CD14-positive monocyte (primary cell): ENCODE measurements around the gene FRY. TPM values are rescaled to one million over a fixed set of nuclear protein-coding genes. Genes with fewer than 3 reads are reported as not detected.

Experiments
- DNase-seq, 3 donors: peaks; one replicate each; pipeline ENCODE4 v3.0.0-alpha.2; 2011 to 2022
- H2AFZ ChIP-seq: 2 replicates; pipeline ENCODE4 v1.6.0; 2012; ENCODE audit warnings: mild to moderate bottlenecking, low read depth, low read length, inconsistent platforms; ENCODE audit not compliant: insufficient read depth, poor library complexity, severe bottlenecking
- H3K27ac ChIP-seq, 2 donors: 1 replicate in 1 of 2; 2 replicates in 1 of 2; pipeline ENCODE4 v1.5.1; 2012 to 2013; ENCODE audit warnings: low read length in 2 of 2, control low read depth in 1 of 2, inconsistent platforms in 1 of 2, low read depth in 1 of 2, mild to moderate bottlenecking in 1 of 2
- H3K27me3 ChIP-seq, 2 donors: one replicate each; pipeline versions ENCODE4 v1.6.0 to v1.6.1; 2011 to 2013; ENCODE audit warnings: low read length in 2 of 2; ENCODE audit not compliant: control insufficient read depth in 2 of 2, insufficient read depth in 2 of 2
- H3K36me3 ChIP-seq, 2 donors: replicated peaks in 1 of 2; 1 replicate in 1 of 2; 2 replicates in 1 of 2; pipeline versions ENCODE4 v1.5.1 to v1.6.1; 2012 to 2013; ENCODE audit warnings: low read length in 2 of 2, control low read depth in 1 of 2, inconsistent platforms in 1 of 2, mild to moderate bottlenecking in 1 of 2; ENCODE audit not compliant: insufficient read depth in 2 of 2, control insufficient read depth in 1 of 2
- H3K4me1 ChIP-seq, 2 donors: 1 replicate in 1 of 2; 2 replicates in 1 of 2; pipeline versions ENCODE4 v1.5.1 to v1.6.1; 2012 to 2013; ENCODE audit warnings: low read length in 2 of 2, control low read depth in 1 of 2, inconsistent platforms in 1 of 2, mild to moderate bottlenecking in 1 of 2, moderate library complexity in 1 of 2; ENCODE audit not compliant: insufficient read depth in 2 of 2, control insufficient read depth in 1 of 2
- H3K4me2 ChIP-seq: replicated peaks from 2 replicates; pipeline ENCODE3; 2012; ENCODE audit warnings: low read length, moderate library complexity, mild to moderate bottlenecking; ENCODE audit not compliant: poor library complexity, severe bottlenecking; ENCODE audit errors: extremely low read depth
- H3K4me3 ChIP-seq, 3 experiments: fragments of 200-600 bp in 1 of 3; sonication (generic) in 1 of 3; replicated peaks in 1 of 3; 1 replicate in 2 of 3; 2 replicates in 1 of 3; pipeline ENCODE4 v1.5.1; 2011 to 2013; ENCODE audit warnings: low read length in 3 of 3, mild to moderate bottlenecking in 3 of 3, control low read depth in 2 of 3, low read depth in 2 of 3, inconsistent platforms in 1 of 3, moderate library complexity in 1 of 3
- H3K79me2 ChIP-seq: 2 replicates; pipeline ENCODE4 v1.6.0; 2012; ENCODE audit warnings: mild to moderate bottlenecking, control low read depth, inconsistent platforms, low read length, moderate library complexity; ENCODE audit not compliant: insufficient read depth
- H3K9ac ChIP-seq: 2 replicates; pipeline ENCODE4 v1.6.0; 2017; ENCODE audit warnings: low read length, mild to moderate bottlenecking; ENCODE audit not compliant: insufficient read depth, poor library complexity, severe bottlenecking
- H3K9me3 ChIP-seq, 2 donors: replicated peaks in 1 of 2; 1 replicate in 1 of 2; 2 replicates in 1 of 2; pipeline versions ENCODE4 v1.5.1 to v1.6.1; 2012 to 2013; ENCODE audit warnings: low read length in 2 of 2, control low read depth in 1 of 2; ENCODE audit not compliant: control insufficient read depth in 1 of 2, insufficient read depth in 1 of 2
- H4K20me1 ChIP-seq: 2 replicates; pipeline ENCODE4 v1.6.0; 2012; ENCODE audit warnings: mild to moderate bottlenecking, low read length, control low read depth, moderate library complexity; ENCODE audit not compliant: insufficient read depth
- H3K27ac Mint-ChIP-seq, 7 donors: one replicate each; pipeline ENCODE4 v1.8.0; 2020; ENCODE audit warnings: mild to moderate bottlenecking in 7 of 7, mixed read lengths in 7 of 7, moderate library complexity in 6 of 7, inconsistent platforms in 2 of 7
- H3K27me3 Mint-ChIP-seq, 3 donors: one replicate each; pipeline ENCODE4 v1.8.0; 2021 to 2022; ENCODE audit warnings: low read depth in 3 of 3, mild to moderate bottlenecking in 3 of 3, mixed read lengths in 3 of 3, moderate library complexity in 3 of 3, inconsistent platforms in 1 of 3
- H3K36me3 Mint-ChIP-seq, 2 donors: one replicate each; pipeline ENCODE4 v1.8.0; 2020; ENCODE audit warnings: mixed read lengths in 2 of 2, inconsistent platforms in 1 of 2, mild to moderate bottlenecking in 1 of 2
- H3K4me1 Mint-ChIP-seq: one replicate; pipeline ENCODE4 v1.8.0; 2020; ENCODE audit warnings: mild to moderate bottlenecking, mixed read lengths
- H3K4me3 Mint-ChIP-seq, 2 donors: one replicate each; pipeline ENCODE4 v1.8.0; 2020; ENCODE audit warnings: mild to moderate bottlenecking in 2 of 2, mixed read lengths in 2 of 2, moderate library complexity in 1 of 2
- H3K9me3 Mint-ChIP-seq, 7 donors: one replicate each; pipeline ENCODE4 v1.8.0; 2020 to 2022; ENCODE audit warnings: mixed read lengths in 7 of 7, mild to moderate bottlenecking in 6 of 7, moderate library complexity in 6 of 7, inconsistent platforms in 2 of 7
- CTCF ChIP-seq: fragments of 200-600 bp; IDR thresholded peaks from one replicate; pipeline ENCODE4 v1.8.0; 2022; ENCODE audit warnings: antibody characterized with exemption, mild to moderate bottlenecking
- WGBS: methylation state at CpG from one replicate; pipeline ENCODE4 v1.1.5; 2013; ENCODE audit warnings: missing lambda C conversion rate; ENCODE audit not compliant: insufficient coverage; 5-methylcytosine and 5-hydroxymethylcytosine counted together
- intact Hi-C, 2 donors: fragments of 100-400 bp; cut with micrococcal nuclease; formaldehyde crosslinking; loops; one replicate each; pipeline versions ENCODE4 v1.15.0 to v1.15.1; 2023
- polyA plus RNA-seq, 3 donors: library from polyadenylated mRNA; depleted of rRNA in 1 of 3; unstranded in 2 of 3; stranded (reverse) in 1 of 3; fragments of 300-500 nt in 2 of 3; fragments of >200 nt in 1 of 3; fragmentation: Illumina TruSeq in 2 of 3; gene quantifications; 1 replicate in 2 of 3; 2 replicates in 1 of 3; pipeline ENCODE4 v1.2.3, GENCODE V29; 2012 to 2021

The FRY gene
- polyA plus RNA-seq, 3 donors: 3.9 to 31.8 (median 5.0) TPM

DNA sequence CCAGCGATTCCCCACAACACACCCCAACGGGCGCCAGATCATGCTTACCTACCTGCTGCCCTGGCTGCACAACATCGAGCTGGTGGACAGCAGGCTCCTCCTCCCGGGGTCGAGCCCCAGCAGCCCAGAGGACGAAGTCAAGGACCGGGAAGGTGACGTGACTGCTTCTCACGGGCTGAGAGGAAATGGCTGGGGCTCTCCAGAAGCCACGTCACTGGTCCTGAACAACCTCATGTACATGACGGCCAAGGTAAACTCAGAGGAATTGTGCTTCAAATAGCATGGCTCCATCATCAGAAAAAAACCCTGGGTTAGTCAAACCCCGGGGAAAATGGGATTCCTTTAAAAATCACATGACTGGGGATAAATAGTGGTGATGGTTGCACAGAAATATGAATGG lies 177.3 kb downstream of the FRY start:
- H3K79me2 ChIP-seq: no peaks in the 10 kb centered on the region
- H3K9me3 ChIP-seq: no peaks in the 10 kb centered on the region
- H4K20me1 ChIP-seq: no peaks in the 10 kb centered on the region
- H3K27ac ChIP-seq: no peak overlapping the region
- Mint-ChIP-seq H3K4me3 (no peak overlapping the region), H3K27me3 (no peaks in the 10 kb centered on the region), H3K27ac (peak overlapping the region in 1 of 7 donors; percentile 68), H3K36me3 (peaks cover 80 to 92% of the 10 kb centered on the region in 2 donors), H3K4me1 (no peaks in the 10 kb centered on the region), H3K9me3 (no peaks in the 10 kb centered on the region)
- no peak for DNase-seq
- no peak overlapping the region for H3K9ac ChIP-seq
- H3K4me1 ChIP-seq: no peaks in the 10 kb centered on the region
- peaks cover 92 to 100% of the 10 kb centered on the region in 2 donors for H3K36me3 ChIP-seq
- no peak for TF ChIP-seq CTCF
- no peak overlapping the region for H3K4me3 ChIP-seq
- intact Hi-C loops: no loop called here
- no peak overlapping the region for H2AFZ ChIP-seq
- H3K4me2 ChIP-seq: no peak overlapping the region
- no peaks in the 10 kb centered on the region for H3K27me3 ChIP-seq
- WGBS: 96% methylated on average over 11 of the region's 13 CpGs

DNA sequence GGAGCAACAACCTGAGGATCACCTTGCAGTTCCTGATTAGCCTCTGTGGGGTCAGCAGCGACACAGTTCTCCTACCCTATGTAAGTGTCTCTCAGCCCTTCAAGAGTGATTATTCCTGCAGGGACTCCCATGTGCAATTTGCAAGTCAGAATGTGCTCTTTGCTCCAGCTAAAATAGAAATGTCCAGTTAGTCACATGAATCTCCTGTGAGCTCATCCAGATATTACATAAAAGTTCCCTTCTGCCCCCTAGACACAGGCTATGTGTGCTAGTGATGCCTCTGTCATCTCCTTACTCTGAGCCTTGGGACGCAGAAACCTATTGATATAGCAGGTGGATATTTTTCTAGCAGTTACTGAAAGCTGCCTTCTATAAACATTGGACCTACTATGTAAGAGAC lies 178.1 kb downstream of the FRY start:
- no peaks in the 10 kb centered on the region for H3K27me3 Mint-ChIP-seq
- no peaks in the 10 kb centered on the region for H3K4me1 ChIP-seq
- no peak overlapping the region for H3K4me3 Mint-ChIP-seq
- H3K4me2 ChIP-seq: no peak overlapping the region
- peak overlapping the region in 1 of 7 donors; percentile 2 for H3K27ac Mint-ChIP-seq
- peaks cover 92 to 100% of the 10 kb centered on the region in 2 donors for H3K36me3 ChIP-seq
- no peaks in the 10 kb centered on the region for H3K9me3 Mint-ChIP-seq
- no peak for DNase-seq
- no peak overlapping the region for H3K4me3 ChIP-seq
- no peak overlapping the region for H3K27ac ChIP-seq
- H3K79me2 ChIP-seq: no peaks in the 10 kb centered on the region
- no peak overlapping the region for H2AFZ ChIP-seq
- intact Hi-C loops: no loop called here
- H3K36me3 Mint-ChIP-seq: peaks cover 80 to 92% of the 10 kb centered on the region in 2 donors
- no peaks in the 10 kb centered on the region for H4K20me1 ChIP-seq
- no peaks in the 10 kb centered on the region for H3K9me3 ChIP-seq
- no peaks in the 10 kb centered on the region for H3K27me3 ChIP-seq
- H3K9ac ChIP-seq: no peak overlapping the region
- H3K4me1 Mint-ChIP-seq: no peaks in the 10 kb centered on the region
- no peak for TF ChIP-seq CTCF
- 88% methylated on average over 1 of the region's 2 CpGs for WGBS
